Tibial nerve (tissue), 4 donors: ENCODE results near the gene RNPEPL1.

Experiments
- EP300 ChIP-seq, 2 donors: sonication (generic); formaldehyde crosslinking; IDR thresholded peaks; one replicate each; pipeline ENCODE4 v1.6.1; 2017; ENCODE audit warnings: antibody characterized with exemption in 2 of 2, mild to moderate bottlenecking in 1 of 2
- POLR2A ChIP-seq, 2 donors: fragments of 450-650 bp; IDR thresholded peaks; one replicate each; pipeline ENCODE4 v1.6.1; 2017; ENCODE audit warnings: antibody characterized with exemption in 2 of 2, mild to moderate bottlenecking in 2 of 2, moderate library complexity in 2 of 2
- TF ChIP-seq, protein P1 (sequence below), 5 experiments: fragments of 200-600 bp in 3 of 5; fragments of 450-650 bp in 2 of 5; sonication (generic) in 3 of 5; IDR thresholded peaks; one replicate each; pipeline ENCODE4 v1.5.1; 2016 to 2019; ENCODE audit warnings: antibody characterized with exemption in 5 of 5, mild to moderate bottlenecking in 3 of 5, moderate library complexity in 2 of 5

DNA sequence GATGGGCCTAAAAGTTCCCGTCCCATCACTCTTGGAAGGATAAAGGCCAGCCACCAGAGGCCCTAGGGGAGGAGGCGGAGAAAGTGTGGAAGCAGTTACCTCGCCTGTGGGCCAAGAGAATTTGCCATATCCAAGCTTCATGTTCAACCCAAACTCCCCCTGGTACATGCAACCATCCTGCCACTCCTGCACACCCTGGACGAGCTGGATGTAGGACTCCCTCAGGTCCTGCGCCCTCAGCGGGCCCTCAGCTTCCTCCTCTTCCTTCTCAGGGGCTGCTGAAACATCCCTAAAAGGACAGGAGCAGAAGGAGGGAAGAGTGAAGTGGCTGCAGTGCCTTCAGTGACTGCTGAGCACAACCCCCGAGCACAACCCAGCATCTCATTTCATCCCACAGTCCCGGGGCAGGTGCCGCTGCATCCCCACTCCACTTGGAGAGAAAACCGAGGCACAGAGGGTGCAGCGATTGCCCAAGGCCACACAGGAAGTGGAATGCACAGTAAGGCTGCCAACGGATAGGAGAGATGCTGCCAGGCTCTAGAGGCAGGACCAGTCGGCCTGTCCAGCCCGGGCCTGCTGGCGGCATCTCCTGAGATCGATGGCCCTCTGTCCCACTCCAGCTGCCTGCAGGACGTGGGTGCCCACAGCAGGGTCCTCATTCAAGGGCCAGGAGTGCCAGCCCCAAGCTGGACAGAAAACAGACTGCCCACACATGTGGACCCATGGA is 13.4 kb upstream of the RNPEPL1 start:
- TF ChIP-seq, protein P1, sequence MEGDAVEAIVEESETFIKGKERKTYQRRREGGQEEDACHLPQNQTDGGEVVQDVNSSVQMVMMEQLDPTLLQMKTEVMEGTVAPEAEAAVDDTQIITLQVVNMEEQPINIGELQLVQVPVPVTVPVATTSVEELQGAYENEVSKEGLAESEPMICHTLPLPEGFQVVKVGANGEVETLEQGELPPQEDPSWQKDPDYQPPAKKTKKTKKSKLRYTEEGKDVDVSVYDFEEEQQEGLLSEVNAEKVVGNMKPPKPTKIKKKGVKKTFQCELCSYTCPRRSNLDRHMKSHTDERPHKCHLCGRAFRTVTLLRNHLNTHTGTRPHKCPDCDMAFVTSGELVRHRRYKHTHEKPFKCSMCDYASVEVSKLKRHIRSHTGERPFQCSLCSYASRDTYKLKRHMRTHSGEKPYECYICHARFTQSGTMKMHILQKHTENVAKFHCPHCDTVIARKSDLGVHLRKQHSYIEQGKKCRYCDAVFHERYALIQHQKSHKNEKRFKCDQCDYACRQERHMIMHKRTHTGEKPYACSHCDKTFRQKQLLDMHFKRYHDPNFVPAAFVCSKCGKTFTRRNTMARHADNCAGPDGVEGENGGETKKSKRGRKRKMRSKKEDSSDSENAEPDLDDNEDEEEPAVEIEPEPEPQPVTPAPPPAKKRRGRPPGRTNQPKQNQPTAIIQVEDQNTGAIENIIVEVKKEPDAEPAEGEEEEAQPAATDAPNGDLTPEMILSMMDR (IDR thresholded peaks at IDR 0.05), result no peak
- no peak for TF ChIP-seq POLR2A (IDR thresholded peaks at IDR 0.05)
- TF ChIP-seq EP300 (IDR thresholded peaks at IDR 0.05), result no peak
